Head of caudate nucleus (tissue), 42 donors: Measurements from ENCODE around the gene URAD.
"Not testable (repeated sequence)": the region's sequence is repeated elsewhere in the genome, so short reads cannot be mapped to it uniquely, and the experiment has no call there.

Source experiments
- DNase-seq, 42 donors: peaks; one replicate each; pipeline versions ENCODE4 v3.0.0 to v3.0.0-alpha.2; 2020 to 2021; ENCODE audit warnings: mixed read lengths in 7 of 42
- intact Hi-C: fragments of 100-400 bp; cut with DNase I; formaldehyde crosslinking; loops from one replicate; pipeline ENCODE4 v1.15.0; 2022

The URAD gene, protein sequence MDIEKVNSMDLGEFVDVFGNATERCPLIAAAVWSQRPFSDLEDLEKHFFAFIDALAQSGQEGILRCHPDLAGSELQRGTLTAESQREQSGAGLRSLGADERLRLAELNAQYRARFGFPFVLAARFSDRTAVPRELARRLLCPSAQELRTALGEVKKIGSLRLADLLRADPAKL

DNA sequence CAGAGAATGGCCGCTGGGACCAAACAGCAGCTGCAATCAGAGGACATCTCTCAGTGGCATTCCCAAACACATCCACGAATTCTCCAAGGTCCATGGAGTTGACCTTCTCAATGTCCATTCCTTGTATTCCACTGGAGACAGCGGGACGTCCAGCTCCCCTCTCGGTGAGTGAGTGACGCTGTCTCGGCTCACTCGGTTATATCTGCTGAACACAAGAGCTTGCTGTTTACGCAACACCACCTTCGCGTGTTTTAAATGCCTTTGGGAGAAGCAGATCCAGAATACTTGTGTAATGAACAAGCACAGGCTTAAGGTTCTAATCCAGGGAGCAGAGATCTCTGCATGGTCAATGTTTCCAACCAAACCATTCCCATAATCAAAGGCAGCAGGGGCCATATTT lies at the start of gene URAD:
URAD (minus strand) TSS at position 174 of the 400 bp plus-strand sequence; CDS start at position 118, 56 bp downstream.
- intact Hi-C loops, result loop anchor here (5.0 kb wide), 2 partner anchors 156 to 626 kb away; no protein-coding TSS in a partner anchor
- DNase-seq, result no peak

DNA sequence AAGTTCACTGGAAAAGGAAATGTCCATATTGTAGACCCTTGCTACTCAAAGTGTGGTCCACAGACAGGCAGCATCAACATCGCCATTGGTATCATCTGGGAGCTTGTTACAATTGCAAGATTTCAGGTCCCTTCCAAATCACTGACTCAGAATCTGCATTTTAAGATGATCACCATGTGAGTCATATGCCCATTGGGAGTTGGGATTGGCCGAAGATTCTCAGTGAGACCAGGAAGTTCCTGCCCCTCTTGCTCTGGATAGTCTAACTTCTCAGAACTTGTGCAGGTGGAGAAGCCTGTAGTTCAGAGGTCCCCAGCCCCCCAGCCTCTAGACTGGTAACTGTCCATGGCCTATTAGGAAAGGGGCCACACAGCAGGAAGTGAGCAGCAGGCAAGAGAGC lies 48.9 kb upstream of the URAD start:
- DNase-seq, result no peak
- intact Hi-C loops, result no loop called here

DNA sequence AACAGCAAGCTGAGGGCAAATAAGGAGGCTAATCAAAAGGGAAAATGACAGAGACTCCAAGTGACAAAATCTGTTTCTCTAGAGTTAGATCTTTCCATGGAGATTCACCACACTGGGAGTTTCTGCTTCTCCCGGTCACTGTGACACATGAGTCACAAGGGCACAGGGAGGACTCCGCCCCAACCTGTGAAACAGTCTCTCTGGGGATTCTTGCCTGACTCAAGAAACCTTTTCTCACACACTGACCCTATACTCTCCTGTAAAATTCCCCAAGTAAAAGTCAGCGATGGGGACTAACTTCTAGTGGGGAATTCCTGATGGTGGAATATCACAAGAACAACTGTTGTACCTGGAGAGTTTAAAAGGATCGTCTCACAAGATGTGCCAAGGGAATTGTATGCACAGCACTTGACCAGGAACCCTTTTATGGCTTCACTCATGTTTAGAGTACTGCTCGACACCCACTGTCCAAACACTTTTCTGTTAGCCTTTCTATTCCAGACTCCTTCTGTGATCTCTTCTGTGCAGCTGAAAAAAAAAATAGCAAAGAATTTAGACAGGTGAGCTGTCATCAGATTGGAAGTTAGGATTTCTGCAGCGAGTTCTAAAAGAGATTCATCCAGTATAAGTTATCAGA lies 46.8 kb upstream of the URAD start:
- no peak for DNase-seq
- intact Hi-C loops, result no loop called here

DNA sequence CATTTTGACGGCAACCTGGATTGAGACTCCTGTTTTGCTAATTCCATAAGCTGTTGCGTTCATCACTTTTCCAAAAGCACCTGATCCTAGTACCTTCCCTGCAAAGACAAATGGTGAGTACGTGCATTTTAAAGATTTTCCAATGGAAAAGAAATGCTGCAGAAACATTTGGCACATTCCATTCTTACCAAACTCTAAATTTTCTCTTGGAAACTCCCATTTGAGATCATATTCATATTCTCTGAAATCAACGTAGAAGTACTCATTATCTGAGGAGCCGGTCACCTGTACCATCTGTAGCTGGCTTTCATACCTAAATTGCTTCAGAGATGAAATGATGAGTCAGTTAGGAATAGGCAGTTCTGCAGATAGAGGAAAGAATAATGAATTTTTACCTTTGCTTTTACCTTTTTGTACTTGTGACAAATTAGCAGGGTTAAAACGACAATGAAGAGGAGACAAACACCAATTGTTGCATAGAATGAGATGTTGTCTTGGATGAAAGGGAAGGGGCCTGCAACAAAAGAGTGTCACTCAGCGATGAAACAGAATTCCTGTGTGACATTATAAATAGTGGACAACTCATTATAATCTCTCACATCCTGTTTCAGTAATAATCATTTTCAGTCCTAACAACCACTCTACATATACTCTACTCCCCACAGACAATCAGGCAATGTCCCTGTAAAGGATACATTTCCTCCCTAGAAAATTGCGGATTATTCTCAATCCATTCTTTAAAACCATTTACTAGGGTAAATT lies 45.6 kb upstream of the URAD start:
- intact Hi-C loops, result no loop called here
- no peak for DNase-seq

DNA sequence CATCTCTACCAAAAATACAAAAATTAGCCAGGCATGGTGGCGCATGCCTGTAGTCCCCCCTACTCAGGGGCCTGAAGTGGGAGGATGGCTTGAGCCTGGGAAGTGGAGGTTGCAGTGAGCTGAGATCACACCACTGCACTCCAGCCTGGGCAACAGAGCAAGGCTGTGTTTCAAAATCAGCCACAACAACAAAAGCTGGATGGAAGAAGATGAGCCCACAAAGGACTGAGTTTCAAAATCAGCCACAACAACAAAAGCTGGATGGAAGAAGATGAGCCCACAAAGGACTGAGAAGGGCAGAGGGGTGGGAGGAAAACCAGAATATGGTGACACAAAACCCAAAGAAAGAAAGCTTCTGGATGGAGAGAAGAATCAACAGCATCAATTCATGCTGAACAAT lies 43.9 kb upstream of the URAD start:
- intact Hi-C loops, DNase-seq: not testable (repeated sequence)

DNA sequence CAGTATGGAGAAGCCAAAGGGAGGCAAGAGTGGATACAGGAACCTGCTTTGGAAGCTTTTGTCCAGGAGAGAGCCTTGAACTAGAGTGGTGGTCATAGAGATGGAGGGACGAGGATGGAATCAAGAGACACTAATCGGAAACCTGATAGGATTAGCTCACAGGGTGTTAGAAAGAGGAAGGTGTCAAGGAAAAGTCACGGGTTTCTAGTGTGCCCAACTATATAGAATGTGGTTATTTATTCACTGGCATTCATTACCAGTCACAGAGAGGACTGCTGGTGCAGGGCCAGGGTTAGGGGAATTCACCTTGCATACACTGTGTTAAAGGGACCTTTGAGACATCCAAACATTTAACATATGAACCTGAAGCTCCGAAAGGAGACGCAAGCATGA lies 43.4 kb upstream of the URAD start:
- intact Hi-C loops, result no loop called here
- DNase-seq, result no peak

DNA sequence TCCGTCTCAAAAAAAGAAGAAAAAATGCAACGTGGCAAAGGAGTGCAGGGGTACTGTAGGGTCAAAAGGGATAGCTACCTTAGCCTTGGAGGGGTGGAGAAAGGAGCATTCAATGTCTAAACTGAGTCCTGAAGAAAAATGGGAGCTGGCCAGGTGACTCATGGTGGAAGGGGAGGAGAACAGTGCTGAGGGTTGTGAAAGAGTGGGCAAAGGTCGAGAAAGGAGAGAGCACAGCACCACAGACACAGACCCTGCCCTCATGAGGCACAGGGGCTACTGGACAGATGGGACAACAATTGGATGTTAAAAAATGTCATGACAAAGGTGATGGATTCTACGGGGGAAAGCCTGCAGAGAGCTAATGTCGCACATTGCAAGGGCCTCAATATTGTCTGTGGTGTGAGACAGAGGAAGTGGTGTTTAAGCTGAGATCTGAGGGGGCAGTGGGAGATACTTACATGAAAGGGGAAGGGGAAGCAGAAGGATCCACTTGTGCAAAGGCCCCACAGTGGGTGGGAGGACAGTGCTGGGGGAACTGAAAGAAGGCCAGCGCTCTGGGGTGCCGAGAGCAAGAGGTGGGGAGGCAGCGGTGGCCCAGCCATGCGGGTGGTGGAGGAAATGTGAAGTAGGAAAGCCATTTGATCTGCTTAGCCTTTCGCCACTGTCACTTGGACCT lies 42.9 kb upstream of the URAD start:
- intact Hi-C loops, result no loop called here
- DNase-seq, result peak in 40 of 42 donors; percentile 9 to 61 (median 38)

DNA sequence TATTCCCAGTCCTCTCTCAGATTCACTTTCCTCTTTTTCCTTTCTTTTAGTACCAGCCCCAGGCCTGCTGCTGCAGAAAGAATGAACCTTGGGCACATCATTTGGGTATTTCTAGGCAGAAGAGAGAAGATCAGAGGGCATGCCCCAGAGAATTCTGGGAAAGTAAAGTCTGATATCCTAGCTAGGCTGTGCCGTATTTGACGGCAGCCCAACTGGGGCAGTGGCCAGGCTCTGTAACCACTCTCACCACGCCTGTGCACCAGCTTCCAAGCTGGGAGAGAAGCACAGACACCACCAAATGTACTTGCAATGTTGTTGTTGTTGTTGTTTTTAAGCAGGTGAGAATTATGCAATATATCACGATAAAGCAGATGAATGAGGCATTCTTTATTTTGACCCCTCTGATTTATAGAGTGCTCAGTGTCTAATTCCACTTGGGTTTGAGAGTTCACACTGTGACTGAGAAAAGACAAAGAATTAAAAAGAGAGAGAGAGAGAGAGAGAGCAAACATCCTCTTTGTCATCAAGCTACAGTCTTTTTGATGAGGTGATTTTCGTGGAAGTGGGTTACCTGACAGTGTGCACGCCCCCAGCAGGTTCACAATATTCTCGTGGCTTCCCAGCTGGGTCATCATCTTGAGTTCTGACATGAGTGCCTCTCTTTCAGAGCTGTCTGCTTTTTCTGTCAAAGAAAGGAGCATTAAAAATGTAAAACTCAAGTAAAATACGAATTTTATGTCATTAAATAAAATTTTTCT lies 39.3 kb upstream of the URAD start:
- intact Hi-C loops, result no loop called here
- DNase-seq, result peak in 5 of 42 donors; percentile 16 to 36 (median 24)

DNA sequence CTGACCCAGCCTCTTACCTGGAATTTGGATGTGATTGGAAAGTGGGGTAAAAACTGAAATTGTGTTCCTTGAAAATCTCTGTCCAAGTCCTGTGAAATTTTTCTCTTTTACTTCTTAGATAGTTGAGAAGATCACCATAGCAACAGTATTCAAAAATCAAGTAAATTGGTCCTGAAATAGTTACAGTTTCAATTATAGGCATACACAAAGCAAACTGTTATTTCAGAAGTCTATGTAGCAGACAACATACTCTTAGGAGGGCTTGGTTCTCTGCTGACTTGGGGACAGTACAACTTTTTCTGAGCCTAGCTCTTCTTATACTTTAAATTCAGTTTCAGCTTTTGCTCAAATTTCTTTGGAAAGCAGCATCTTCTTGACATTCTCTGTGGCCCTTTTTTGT lies 38.6 kb upstream of the URAD start:
- no peak for DNase-seq
- intact Hi-C loops, result no loop called here

DNA sequence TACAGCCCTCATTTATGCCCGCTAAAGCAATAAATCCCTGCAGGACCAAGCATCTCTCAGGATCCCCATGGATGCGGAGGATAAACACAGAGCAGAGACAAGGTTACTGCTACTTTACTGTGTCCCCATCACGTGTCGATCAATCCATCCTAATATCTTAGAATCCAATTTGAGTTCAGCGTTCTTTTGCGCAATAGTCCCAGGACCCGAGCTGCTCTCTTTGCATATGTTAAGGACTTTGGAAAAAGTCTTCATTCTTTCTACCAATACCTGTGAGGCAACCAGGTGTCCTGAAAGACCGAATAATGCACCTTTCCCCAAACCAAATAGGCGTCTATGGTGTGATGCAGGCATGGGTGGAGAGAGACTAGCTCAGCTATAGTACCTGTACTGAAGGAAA lies 38.0 kb upstream of the URAD start:
- intact Hi-C loops, result no loop called here
- DNase-seq, result no peak

DNA sequence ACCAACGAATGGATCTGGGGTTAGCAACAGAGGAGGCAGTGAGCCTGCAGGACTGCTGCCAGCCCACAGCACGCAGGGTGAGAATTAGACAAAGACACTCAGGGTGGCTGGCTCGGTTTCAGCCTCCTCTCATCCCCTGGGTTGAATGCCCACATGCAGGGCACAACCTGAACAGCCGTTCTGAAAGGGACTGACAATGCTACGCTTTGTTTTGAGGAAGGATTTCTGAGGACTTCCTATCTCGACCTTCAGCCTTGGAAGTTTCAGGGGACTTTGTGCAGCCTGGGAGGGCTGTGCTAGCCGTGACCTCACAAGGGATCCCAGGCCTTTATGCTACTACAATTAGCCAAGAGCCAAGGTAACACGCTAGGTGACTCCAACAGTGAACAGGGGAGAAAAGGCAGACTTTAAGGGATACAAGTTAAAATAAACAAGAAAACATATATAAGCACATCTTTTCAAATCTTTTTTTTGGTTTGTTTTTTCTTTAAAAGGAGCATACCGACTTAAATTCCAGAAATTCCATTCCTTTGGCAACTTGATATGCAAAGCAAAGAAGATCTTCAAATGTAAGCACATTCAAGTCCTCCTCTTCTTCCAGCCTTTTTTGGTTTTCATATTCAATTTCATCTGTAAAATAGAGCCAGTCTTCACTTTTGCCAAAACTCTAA lies 34.5 kb upstream of the URAD start:
- intact Hi-C loops, result no loop called here
- peak in 2 of 42 donors; percentile 1 to 3 for DNase-seq

DNA sequence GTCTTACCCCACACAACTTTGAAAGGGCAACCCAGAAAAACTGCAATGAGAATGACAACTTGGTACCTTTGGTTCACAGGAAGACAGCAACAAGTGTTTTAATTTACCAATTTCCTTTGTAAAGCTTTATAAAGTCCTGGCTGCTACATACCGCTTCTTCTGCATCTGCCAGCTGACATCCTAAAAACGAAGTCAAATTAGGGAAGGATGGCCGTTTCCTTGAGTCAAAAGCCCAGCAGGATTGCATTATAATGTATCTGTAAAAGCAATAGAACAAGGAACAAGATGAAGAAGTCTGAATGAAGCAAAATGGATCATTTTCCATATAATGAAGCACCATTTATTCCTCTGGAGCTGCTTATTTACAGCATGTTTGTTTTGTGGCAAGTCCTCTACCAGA lies 25.8 kb upstream of the URAD start:
- intact Hi-C loops, result no loop called here
- no peak for DNase-seq

DNA sequence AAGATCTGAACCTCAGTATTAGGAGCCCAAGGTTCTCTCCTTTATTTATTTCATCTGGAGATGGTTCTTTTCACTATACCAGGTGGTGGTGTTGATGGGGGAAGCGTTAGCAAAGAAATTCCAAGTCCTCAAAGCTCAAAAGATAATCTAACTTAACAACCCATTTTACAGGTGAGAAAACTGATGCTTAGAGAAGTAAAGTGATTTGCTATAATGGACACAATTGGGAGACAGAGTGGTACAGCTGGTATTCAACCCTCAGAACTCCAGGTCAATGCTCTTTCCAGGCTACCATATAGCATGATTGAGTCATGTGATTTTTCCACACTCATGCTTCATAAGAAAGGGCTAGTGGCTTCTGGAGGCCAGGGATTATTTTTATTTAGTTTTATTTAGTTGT lies 25.0 kb upstream of the URAD start:
- intact Hi-C loops, result no loop called here
- no peak for DNase-seq

DNA sequence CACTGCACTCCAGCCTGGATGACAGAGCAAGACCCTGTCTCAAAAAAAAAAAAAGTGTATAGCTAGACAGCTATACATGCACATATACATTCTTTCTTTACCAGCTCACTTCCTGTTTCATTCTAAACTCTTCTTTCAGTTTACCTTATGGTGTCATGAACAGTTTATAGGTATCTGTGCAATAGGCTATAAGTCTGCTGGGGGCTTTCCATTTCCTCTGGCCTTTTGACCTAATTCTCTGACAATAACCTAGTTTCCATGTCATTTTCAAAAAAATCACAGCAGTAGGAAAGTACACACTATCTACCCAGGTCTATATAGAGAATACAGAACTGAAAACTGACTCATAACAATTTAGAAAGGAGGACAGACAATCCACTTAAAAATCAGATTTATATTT lies 24.4 kb upstream of the URAD start:
- no peak for DNase-seq
- intact Hi-C loops, result no loop called here

DNA sequence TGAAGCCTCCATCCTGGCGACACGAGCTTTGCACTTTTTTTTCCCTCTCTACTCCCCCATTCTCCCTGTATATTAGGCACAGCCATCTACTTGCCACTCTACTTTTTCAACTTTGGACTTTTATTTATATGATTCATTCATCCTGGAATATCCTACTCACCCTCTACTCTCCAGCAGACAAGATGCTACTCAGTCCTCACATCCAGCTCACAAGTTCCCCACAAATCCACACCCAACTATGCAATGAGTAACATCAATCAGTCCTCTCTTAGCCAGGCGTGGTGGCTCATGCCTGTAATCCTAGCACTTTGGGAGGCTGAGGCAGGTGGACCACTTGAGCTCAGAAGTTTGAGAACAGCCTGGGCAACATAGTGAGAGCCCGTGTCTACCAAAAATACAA lies 23.9 kb upstream of the URAD start:
- DNase-seq, result no peak
- intact Hi-C loops, result no loop called here

DNA sequence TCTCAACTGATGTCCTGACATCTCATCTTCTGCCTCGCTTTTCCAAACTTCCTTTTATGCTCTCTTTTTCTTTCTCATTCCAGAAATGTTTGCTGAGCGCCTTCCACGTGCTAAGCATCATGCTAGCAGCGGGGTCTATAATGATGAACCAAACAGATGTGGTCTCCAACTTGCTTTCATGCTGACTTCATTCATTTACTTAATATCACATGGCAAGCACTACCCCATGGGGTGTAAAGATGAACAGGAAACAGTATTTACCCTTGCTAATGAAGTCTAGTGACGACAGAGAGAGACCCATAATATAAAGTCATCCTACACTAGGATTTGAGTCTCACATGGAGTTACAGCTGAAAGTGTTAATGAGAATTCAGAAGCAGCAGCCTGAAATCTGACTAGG lies 21.6 kb upstream of the URAD start:
- DNase-seq, result no peak
- intact Hi-C loops, result no loop called here

DNA sequence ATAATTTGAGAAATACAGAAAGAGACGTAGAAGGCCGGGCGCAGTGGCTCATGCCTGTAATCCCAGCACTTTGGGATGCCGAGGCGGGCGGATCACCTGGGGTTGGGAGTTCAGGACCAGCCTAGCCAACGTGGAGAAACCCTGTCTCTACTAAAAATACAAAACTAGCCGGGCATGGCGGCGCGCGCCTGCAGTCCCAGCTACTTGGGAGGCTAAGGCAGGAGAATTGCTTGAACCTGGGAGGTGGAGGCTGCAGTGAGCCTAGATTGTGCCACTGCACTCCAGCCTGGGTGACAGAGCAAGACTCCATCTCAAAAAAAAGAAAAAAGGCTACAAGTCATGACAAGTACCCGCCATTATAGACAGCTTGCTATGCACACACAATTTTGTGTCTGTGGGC lies 16.5 kb upstream of the URAD start:
- DNase-seq, intact Hi-C loops: not testable (repeated sequence)

DNA sequence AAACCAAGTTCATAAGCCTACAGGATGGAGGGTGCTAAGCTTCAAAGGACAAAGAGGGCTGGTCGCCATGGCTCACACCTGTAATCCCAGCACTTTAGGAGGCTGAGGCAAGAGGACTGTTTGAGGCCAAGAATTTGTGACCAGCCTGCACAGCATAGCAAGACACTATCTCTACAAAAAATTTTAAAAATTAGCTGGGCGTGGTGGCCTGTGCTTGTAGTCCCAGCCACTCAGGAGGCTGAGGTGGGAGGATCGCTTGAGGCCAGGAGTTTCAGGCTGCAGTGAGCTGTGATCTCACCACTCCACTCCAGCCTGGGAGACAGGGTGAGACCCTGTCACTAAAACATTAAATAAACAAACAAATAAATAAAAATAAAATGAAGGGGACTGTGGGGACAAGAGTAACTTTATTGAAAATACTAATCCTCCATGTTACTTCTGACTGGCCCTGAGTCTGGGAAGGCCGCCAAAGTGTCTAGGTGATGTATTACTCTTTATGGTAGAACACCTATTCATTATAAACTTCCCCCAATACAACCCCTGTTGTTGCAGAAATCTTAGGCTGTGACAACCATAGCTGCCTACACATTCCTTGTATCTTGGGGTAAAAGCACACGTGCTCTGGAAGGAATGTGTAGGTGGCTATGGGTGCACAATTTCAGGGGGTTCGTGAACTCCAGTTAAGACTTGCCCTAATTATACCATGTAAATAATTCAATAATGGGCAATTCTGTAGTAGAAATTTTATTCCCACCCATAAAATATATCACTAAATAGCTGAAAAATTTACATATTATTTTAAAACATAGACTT lies 14.6 kb upstream of the URAD start:
- intact Hi-C loops, result no loop called here
- no peak for DNase-seq
